Measurements from ENCODE around the gene HOMER1.

DNA sequence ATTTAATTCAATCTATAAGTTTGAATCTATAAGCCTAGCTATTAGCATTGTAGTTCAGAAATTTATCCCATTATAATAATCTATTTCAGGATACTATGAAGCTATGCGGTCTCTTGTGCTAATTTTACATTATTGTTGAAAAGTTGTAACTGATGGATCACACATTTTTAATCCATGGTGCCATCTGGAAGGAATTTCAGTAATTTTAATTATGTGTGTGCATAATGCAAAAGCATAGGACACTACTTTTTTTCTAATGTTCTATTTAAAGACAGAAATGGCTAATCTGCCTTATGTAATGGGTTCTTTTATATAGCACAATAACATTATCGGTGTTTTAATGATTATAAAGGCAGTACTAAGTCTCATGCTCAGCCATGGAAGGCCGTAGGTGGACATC lies 90.6 kb downstream of the HOMER1 start:
- no peak for TF ChIP-seq POLR2A (IDR thresholded peaks at IDR 0.05; ENCODE audit: low read depth, low read length)
- TF ChIP-seq, protein P1, sequence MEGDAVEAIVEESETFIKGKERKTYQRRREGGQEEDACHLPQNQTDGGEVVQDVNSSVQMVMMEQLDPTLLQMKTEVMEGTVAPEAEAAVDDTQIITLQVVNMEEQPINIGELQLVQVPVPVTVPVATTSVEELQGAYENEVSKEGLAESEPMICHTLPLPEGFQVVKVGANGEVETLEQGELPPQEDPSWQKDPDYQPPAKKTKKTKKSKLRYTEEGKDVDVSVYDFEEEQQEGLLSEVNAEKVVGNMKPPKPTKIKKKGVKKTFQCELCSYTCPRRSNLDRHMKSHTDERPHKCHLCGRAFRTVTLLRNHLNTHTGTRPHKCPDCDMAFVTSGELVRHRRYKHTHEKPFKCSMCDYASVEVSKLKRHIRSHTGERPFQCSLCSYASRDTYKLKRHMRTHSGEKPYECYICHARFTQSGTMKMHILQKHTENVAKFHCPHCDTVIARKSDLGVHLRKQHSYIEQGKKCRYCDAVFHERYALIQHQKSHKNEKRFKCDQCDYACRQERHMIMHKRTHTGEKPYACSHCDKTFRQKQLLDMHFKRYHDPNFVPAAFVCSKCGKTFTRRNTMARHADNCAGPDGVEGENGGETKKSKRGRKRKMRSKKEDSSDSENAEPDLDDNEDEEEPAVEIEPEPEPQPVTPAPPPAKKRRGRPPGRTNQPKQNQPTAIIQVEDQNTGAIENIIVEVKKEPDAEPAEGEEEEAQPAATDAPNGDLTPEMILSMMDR (conservative IDR thresholded peaks at IDR 0.05; ENCODE audit: low read depth, low read length): no peak
- TF ChIP-seq, protein P2, sequence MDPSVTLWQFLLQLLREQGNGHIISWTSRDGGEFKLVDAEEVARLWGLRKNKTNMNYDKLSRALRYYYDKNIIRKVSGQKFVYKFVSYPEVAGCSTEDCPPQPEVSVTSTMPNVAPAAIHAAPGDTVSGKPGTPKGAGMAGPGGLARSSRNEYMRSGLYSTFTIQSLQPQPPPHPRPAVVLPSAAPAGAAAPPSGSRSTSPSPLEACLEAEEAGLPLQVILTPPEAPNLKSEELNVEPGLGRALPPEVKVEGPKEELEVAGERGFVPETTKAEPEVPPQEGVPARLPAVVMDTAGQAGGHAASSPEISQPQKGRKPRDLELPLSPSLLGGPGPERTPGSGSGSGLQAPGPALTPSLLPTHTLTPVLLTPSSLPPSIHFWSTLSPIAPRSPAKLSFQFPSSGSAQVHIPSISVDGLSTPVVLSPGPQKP (IDR thresholded peaks at IDR 0.05; ENCODE audit: borderline replicate concordance, low read depth, low read length): no peak
- TF ChIP-seq RAD21 (IDR thresholded peaks at IDR 0.05; ENCODE audit: low read length): no peak
- TF ChIP-seq MXI1 (IDR thresholded peaks at IDR 0.05; ENCODE audit: borderline replicate concordance, low read depth, low read length): no peak
